Cardiac fibroblast (primary cell): Measurements from ENCODE around the gene BRD7.
A peak's percentile ranks its signal among the peaks of the same experiment; 100 is the strongest.

Experiments
- DNase-seq, 2 donors: peaks; one replicate each; pipeline versions ENCODE4 v3.0.0 to v3.0.0-alpha.2; 2010; ENCODE audit warnings: low read depth in 2 of 2
- H3K4me3 ChIP-seq, 2 donors: replicated peaks in 1 of 2; 1 replicate in 1 of 2; 2 replicates in 1 of 2; pipeline ENCODE4 v1.5.1; 2011; ENCODE audit warnings: low read depth in 2 of 2, low read length in 2 of 2, mild to moderate bottlenecking in 2 of 2, moderate library complexity in 1 of 2
- TF ChIP-seq, protein P1 (sequence below): IDR thresholded peaks from one replicate; pipeline ENCODE4 v1.5.1; 2011; ENCODE audit warnings: low read depth, mild to moderate bottlenecking, low read length, inconsistent platforms

BRD7 gene

DNA sequence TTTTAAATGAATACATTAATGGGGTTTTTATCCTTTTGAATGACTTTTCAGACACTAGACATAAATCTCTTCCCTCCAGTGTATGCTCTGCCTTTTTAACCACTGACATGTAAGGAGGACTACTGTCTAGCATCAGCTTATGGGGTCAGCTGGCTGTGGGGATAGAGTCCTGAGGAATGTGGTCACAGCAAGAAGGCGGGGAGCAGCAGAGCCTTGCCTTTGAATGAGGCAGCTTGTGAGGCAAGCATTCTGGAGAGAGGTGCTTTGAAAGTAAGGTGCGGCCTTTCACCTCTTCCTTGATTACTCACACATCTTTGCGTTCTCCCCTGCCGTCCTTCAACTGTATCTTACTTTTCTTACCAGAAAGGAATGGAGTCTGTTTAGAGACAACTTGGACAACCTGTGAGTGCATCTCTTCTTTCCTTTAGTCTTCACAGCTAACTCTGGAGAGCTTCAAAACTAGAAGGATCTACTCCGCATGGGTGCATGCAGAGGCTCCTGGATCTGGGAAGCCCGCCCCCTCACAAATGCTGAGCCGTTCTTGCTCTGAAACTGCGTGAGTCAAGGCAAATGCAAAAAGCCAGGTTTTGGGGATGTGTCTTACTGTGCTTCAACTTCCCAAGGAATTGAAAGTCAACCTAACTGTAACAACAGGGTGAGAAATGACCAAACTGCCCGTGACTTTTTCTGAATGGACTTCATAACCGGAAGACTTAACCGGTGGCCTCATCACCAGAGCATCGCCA is 52.5 kb downstream of the BRD7 start:
- H3K4me3 ChIP-seq: no peak overlapping the region
- TF ChIP-seq, protein P1, sequence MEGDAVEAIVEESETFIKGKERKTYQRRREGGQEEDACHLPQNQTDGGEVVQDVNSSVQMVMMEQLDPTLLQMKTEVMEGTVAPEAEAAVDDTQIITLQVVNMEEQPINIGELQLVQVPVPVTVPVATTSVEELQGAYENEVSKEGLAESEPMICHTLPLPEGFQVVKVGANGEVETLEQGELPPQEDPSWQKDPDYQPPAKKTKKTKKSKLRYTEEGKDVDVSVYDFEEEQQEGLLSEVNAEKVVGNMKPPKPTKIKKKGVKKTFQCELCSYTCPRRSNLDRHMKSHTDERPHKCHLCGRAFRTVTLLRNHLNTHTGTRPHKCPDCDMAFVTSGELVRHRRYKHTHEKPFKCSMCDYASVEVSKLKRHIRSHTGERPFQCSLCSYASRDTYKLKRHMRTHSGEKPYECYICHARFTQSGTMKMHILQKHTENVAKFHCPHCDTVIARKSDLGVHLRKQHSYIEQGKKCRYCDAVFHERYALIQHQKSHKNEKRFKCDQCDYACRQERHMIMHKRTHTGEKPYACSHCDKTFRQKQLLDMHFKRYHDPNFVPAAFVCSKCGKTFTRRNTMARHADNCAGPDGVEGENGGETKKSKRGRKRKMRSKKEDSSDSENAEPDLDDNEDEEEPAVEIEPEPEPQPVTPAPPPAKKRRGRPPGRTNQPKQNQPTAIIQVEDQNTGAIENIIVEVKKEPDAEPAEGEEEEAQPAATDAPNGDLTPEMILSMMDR: no peak
- DNase-seq: no peak

GRCh38 chr16:50315346-50315997 is 53.3 kb downstream of the BRD7 start:
- DNase-seq: no peak
- no peak overlapping the region for H3K4me3 ChIP-seq
- TF ChIP-seq, protein P1: no peak

- TF ChIP-seq, protein P1: no peak
- H3K4me3 ChIP-seq: no peak overlapping the region
- no peak for DNase-seq
Observed at GRCh38 chr16:50314665-50315064, 54.1 kb downstream of the BRD7 start.

DNA sequence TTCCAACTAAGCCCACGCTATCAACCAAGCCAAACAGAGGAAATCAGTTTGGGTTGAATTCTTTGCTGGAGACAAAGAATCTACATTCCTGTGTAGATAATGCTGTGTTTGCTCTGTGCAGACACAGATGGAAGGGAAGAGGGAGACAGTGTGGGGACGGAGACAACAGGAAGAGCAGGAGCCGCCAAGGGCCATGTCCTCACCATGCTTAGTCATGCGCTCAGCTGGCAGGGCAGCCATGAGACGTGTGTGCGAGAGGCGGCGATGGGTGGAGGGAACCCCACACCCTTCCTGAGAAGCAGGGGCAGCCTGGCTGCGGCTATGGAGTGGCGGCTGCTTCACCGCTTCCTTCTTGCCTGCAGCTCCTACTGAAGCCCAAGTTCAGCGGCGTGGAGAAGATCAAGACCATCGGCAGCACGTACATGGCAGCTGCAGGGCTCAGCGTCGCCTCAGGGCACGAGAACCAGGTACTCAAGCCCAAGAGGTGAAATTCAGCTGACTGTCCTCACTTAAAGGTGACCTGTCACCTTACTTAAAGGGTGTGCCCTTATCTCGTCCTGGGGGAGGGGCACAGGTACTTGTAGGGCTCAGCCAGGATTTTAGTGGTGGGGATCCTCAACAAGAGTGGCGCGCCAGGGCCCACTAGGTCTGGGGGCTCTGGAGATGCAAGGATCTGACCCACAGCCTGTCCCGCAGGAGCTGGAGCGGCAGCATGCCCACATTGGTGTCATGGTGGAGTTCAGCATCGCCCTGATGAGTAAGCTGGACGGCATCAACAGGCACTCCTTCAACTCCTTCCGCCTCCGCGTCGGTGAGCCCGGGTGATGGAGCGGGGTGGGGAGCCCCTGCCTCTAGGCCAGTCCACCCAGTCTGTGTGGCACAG is 55.0 kb downstream of the BRD7 start:
- TF ChIP-seq, protein P1: no peak
- no peak overlapping the region for H3K4me3 ChIP-seq
- peak; percentile 75 to 79 for DNase-seq

DNA sequence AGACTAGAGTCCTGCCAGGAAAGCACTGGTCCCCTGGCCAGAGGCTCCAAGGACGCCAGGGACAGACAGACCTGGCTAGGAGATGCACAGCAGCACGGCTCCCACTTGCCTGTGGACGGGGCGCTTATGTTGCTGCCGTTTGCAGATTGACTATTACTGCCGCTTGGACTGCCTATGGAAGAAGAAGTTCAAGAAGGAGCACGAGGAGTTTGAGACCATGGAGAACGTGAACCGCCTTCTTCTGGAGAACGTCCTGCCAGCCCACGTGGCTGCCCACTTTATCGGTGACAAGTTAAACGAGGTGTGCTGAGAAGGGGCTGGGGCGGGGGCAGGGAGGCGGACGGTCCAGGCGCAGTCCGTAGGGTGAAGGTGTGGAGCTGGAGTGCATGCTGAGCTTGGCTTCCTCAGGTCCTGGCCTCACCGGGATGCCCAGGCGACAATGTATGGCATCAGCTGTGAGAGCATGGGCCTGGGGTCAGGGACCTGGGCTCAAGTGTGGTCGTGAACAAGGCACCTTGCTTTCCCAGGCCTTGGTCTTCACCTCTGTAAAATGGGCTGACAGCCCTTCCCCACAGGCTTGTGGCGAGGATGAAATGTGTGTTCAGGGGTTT is 56.8 kb downstream of the BRD7 start:
- DNase-seq: no peak
- no peak overlapping the region for H3K4me3 ChIP-seq
- TF ChIP-seq, protein P1: no peak

DNA sequence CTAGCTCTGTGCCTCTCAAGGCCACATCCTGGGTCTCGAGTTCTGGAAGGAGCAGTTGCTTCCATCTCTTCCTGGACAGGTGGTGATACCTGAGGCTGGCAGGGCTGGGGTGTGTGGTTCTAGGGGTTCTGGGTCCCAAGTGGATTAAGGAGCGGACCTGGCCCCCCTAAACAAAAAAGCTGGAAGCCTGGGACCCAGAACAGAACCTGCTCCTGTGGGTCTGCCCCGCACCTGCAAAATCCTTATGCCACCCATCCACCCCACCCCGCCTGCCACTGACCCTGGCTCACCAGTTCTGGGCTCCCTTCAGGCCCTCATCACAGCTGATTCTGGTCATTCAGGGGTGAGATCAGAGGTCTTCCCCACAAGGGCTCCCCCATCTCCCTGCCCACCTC is 57.7 kb downstream of the BRD7 start:
- TF ChIP-seq, protein P1: no peak
- DNase-seq: no peak
- H3K4me3 ChIP-seq: no peak overlapping the region
